ENCODE measurements around the gene CACNB1.

The CACNB1 gene

DNA sequence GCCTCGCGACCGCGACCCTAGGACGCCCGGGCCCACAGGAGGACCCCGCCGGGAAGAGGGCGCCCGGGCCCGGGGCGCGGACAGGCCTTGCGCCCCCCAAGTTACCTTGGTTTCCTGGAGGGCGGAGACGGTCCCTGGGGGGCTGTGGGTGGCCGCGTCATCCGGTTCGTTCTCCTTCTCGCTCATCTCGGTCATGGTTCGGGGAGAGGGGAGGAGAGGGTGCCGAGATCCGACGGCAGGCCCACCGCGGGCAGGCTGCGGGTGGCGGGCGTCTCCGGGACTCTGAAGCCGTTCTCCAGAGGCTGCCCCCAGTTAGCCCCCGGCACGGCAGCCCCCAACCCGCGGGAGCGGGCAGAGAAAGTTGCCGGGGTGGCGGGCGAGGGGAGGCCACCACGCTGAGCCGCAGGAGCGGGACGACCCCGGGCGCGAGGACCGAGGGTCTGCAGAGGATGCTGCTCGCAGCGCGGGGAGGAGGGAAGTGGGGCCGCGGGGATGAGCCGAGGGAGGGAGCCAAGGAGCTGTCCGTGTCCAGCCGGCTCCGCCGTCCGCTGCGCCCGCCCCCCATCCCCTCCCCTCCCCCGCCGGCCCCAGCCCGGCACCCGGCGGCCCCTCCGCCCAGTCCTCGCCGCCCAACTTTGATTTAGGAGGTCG is 28.0 kb upstream of the CACNB1 start, which contains the start of gene STAC2:
TSS of gene STAC2 (minus strand) at position 638 of the 651 bp plus-strand sequence. CDS start at position 195, 443 bp downstream.
- DNase-seq: no peak

- no peak for DNase-seq
These were observed 27.4 kb upstream of the CACNB1 start for GRCh38 chr17:39224778-39225307.

DNA sequence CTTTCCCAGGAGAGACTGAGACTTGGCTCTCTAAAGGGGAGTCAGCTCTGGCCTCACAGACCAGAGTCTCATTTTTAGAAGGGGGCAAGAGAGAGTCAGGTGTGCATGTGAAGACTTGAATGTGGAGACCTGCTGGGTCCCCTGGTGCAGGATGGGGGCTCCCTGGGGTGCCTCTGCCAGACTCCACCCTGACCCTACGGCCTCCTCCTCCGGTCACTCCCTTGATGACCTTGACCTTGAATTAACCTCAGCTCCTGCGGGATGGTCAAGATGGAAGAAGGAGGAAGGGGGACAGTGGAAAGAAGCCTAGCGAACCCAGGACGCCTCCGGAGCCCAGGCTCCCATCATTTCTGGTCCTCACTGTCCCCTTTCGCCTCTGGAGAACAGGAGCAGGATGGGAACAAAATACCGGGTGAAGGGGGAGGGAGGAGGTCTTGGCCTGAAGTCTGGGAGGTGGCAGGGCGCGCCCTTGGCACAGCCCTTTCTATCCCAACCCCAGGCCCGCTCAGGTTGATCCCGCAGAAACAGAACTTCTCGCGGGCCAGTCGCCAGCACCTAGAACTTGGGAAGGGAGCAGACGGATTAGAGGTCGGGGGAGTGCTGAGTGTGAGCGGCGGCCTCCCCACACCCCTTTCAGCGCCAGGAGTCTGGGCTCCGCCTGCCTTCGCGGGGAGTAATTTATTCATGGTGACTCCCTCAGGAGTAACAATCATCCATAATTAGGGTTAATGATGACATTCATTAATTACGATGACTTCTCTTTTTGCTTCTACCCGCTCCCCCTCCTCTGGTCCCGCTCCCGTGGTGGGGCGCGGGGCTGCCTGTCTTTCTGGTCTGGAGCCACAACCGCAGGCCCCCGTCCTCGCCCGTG is 26.7 kb upstream of the CACNB1 start:
- DNase-seq: no peak

DNA sequence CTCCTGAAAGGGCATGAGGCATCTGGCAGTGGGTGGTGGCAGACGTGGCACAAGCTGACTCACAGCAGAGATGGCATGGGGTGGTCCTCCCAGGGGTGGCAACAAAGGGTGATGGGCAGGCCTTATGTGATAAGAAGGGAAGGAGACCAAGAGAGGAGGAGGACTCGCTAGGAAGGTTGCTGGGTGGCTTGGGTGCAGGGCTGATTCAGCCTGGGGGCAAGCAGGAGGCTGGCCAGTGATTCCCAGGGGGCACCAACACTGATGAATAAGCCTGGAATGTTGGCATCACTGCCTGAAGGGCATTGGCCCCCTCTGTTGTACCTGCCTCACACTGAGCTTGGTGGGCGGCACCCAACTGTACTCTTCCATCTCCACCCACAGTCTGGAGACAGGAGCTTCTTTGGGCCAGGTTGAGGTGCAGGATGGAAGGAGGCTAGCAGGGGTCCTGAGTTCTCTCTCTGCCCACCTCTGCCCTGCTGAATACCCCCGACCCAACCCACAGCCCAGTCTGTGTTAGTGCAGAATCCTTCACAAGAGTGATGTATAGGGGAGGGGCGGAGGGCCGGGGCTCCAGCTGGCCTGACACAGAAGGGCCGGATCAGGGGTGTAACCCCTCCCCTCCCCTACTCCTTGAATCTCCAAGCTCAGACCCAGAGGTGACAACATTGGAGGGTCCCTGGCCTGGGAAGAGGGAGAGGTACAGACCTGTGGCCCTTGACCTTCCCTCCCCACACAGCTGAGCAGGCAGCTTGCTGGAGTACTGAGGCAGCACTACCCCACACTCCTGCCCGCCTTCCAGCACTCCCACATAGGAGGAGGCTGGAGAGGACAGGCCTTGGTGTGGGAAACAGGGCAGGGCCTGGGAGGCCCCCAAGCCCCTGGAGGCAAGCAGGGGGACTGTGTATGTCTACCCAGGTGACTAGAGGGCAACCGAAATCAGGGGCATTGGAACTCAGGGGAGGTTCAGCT is 25.7 kb upstream of the CACNB1 start:
- DNase-seq: no peak

- no peak for DNase-seq
These were observed 24.7 kb upstream of the CACNB1 start for GRCh38 chr17:39222151-39222550.

DNA sequence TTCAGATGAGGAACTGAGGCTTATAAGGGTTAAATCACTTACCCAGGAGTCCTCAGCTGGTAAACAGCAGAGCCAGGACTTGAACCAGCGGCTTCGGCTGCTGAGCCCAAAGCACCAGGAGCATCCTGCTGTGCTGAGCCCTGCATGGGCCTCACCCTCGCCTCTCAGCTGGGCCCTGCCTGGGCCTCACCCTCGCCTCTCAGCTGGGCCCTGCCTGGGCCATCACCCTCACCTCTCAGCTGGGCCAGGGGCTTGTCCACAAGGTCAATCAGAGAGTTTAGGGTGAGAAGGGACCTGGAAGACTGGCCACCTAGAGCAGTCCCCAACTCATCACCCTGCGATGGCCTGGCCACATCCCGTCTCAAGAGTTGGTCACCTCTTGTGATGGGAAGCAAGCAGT is 24.1 kb upstream of the CACNB1 start:
- DNase-seq: no peak

GRCh38 chr17:39219647-39220154 is 22.2 kb upstream of the CACNB1 start:
- no peak for DNase-seq

- no peak for DNase-seq
These were observed 21.4 kb upstream of the CACNB1 start for GRCh38 chr17:39218906-39219305.

DNA sequence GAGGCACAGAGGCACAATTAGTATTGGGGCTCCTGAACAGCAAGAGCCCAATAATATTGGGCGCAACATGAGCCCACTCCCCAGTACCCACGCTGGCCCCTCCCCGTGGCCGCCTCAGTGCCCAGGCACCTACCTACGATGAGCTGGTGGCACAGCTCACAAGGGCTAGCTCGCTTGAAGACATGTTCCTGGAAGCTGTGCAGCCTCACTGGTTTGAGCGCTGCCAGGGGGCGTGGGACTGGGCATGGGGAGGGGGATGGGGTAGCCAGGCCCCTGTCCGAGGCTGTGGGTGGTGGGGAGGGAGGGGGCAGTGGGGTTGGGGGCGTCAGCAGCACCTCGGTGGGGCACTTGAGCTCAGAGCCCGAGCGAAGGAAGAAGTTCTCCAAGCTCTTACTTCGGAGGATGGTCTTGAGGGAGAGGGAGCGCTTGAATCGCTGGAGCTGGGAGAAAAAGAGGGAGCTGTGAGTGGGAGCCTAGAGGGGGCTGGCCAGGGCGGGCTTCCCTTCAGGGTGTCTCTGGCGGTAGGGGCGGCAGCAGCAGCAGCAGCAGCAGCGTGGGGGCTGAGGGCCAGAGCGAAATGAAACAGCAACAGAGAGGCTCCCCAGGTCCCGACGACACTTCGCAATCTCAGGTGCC is 20.4 kb upstream of the CACNB1 start:
- DNase-seq: no peak

- DNase-seq: no peak
These were observed 16.4 kb upstream of the CACNB1 start for GRCh38 chr17:39213852-39214251.

DNA sequence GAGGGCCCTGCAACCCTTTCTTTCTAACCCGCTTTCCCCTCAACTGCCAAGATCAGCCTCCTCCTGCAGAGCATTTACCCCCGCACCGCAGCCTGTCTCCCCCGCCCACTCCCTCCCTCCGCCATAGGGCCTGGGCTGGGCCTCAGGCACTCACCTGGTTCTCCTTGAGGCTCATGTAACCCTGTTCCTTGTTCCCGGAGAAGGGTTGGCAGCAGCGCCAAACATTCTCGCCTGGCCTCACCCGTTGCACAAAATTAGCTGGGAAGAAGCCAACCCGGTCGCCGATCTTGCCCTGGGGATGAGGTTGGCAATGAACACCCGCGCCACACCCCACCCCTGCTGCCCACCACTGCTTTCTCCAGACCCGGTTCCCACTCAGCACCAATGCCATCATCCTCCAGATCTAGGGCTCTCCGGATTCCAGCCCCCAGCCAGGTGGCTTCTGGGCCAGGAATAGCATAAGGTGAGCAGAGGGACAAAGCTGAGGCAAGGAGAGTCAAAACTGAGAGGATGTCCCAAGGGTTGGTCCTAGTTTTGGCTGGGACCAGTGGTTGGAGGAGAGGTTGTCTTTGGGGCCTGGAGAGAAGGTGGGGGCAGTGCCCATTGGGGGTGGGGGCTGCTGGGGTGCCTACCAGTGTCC is 15.5 kb upstream of the CACNB1 start:
- DNase-seq: no peak

GRCh38 chr17:39212195-39212810 is 14.8 kb upstream of the CACNB1 start:
- DNase-seq: no peak

- no peak for DNase-seq
These were observed 12.6 kb upstream of the CACNB1 start for GRCh38 chr17:39210093-39210434.

DNA sequence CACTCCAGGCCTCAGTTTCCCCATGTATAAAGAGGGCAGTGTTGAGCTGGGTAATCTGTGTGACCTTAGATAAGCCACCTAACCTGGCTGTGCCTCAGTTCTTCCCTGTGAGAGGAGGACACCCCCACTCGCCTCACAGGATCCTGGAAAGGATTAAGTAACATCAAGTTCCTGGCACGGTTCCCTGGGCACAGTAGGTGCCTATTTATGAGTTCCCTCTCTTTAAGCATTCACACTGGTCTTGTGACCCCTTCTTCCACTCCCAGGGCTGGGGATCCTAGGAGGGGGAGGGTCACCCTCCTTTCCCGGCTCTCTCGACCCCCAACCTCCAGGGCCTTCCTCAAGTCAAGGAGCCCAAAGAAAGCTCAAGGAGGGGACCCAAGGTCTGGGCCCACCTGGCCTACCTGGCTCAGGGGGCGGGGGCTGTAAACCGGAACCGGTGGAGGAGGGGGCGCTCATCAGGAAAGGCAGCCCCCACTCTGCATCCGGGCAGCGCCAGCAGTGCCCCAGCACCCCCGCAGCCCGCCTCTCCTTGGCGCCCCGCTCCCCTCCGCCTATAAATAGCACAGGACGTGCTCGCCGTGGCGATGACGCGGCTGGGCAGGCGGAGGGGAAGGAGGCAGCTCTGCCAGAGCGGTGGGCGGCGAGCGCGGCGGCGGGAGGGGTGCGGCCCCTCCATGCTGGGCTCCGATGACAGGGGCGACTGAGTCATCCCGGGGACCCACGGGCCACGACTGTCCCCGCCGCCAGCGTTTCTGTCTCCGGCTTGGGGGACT is 12.0 kb upstream of the CACNB1 start:
- peak; percentile 18 to 72 for DNase-seq

GRCh38 chr17:39208893-39209292 is 11.4 kb upstream of the CACNB1 start:
- DNase-seq: no peak

DNA sequence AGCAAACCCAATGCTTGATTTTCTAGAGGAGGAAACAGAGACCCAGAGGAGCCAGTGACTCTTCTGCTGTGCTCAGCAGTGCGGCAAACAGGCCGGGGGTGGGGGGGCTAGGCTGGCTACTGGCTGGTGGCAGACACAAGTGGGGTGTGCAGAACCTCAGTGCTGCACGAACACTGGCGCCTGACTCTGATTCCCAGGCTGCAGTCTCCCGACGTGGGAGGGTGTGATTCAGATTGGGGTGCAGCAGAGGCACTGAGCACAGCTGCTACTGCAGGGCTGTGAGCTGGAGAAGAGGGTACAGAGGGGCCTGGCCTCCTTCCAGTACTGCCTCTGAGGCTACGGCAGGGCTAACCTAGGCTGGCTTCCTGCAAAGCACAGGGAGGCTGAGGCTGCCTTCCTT is 10.7 kb upstream of the CACNB1 start:
- DNase-seq: peak in 1 of 2 donors; percentile 34

DNA sequence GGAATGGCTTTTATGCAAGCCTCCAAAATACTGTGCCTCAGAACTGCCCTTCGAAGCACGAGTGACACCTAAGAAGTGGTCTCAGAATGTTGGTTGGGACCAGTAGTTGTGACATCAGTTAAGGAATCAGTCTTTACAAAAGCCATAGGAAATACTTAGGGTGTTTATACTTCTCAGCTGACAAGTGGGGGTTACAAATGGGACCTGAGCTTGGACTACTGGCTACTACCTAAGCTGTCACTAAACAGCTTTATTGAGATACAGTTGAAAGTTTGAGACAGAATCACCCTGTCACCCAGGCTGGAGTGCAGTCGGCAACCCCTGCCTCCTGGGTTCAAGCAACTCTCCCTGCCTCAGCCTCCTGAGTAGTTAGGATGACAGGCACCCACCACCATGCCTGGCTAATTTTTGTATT is 7.7 kb upstream of the CACNB1 start:
- no peak for DNase-seq

DNA sequence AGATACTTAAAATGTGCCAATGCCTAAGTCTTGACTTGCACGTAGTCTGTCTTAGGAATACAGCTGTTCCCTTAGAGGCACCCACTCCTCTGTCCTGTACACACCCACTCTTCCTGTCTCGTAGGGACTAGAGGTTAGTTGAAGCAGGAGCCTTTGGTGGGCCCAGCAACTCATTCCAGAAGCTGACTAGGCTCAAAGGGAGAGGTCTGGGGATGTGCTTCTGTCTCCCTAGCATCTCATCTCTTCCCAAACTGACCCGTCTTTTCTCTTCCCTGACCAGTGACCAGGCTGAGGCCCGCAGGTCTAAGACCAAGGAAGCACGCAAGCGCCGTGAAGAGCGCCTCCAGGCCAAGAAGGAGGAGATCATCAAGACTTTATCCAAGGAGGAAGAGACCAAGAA is 6.8 kb upstream of the CACNB1 start:
- no peak for DNase-seq

DNA sequence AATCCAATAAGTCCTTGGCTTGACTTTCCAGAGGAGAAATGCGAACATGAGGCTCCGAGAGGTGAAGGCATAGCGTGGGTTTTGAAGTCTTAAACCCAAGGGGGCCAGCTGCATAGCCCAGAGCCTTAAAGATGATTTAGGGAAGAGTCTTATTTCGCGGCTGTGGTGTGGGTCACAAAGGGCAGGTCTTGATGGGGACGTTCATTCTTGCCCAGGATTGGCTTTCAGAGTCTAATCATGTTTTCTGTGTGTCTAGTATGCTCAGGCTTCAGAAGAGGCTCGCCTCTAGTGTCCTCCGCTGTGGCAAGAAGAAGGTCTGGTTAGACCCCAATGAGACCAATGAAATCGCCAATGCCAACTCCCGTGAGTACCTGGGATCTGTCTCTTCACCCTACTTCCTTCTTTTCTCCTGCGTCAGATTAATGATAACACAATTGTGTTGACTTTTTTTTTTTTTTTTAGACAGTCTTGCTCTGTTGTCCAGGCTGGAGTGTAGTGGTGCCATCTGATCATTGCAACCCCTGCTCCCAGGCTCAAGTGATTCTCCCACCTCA is 3.6 kb upstream of the CACNB1 start:
- no peak for DNase-seq

Data from bone marrow (tissue), 2 donors.